ENCODE data around the gene DENND1A.

- TF ChIP-seq, protein P1, sequence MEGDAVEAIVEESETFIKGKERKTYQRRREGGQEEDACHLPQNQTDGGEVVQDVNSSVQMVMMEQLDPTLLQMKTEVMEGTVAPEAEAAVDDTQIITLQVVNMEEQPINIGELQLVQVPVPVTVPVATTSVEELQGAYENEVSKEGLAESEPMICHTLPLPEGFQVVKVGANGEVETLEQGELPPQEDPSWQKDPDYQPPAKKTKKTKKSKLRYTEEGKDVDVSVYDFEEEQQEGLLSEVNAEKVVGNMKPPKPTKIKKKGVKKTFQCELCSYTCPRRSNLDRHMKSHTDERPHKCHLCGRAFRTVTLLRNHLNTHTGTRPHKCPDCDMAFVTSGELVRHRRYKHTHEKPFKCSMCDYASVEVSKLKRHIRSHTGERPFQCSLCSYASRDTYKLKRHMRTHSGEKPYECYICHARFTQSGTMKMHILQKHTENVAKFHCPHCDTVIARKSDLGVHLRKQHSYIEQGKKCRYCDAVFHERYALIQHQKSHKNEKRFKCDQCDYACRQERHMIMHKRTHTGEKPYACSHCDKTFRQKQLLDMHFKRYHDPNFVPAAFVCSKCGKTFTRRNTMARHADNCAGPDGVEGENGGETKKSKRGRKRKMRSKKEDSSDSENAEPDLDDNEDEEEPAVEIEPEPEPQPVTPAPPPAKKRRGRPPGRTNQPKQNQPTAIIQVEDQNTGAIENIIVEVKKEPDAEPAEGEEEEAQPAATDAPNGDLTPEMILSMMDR (IDR thresholded peaks at IDR 0.05), result no peak
- TF ChIP-seq POLR2A (IDR thresholded peaks at IDR 0.05), result no peak
Measured at GRCh38 chr9:123789554-123790292, 140.2 kb downstream of the DENND1A start.

Measured in right lobe of liver (tissue), 4 donors.